Measurements from ENCODE around the gene LY6G5C. TPM values are rescaled to one million over a fixed set of nuclear protein-coding genes. Genes with fewer than 3 reads are reported as not detected.
A peak's percentile ranks its signal among the peaks of the same experiment; 100 is the strongest.

Gene LY6G5C
- total RNA-seq, 3 donors from 2014 or later, result 0.33 to 1.9 (median 0.64) TPM

DNA sequence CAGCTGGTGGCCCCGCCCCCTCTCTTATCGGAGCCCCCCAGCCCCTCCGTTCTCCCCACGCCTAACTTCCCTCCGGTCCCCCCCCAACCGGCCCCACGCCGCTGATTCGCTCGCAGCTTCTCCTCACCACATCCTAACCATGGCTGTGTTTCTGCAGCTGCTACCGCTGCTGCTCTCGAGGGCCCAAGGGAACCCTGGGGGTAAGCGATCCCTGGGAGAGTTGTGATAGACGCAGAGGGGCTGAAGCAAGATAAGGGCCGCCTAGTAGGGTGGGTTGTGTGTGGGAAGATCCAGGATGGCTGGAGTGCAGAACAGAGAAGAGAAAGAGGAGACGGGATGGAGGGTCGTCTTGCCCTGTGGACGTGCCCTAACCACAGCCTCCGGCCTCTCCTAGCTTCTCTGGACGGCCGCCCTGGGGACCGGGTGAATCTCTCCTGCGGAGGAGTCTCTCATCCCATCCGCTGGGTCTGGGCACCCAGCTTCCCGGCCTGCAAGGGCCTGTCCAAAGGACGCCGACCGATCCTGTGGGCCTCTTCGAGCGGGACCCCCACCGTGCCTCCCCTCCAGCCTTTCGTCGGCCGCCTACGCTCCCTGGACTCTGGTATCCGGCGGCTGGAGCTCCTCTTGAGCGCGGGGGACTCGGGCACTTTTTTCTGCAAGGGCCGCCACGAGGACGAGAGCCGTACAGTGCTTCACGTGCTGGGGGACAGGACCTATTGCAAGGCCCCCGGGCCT lies 42.5 kb upstream of the LY6G5C start, which contains the start of gene MPIG6B:
MPIG6B (plus strand) TSS at position 129 of the 735 bp plus-strand sequence; CDS start at position 140, 11 bp downstream.
- no peaks in the 10 kb centered on the region for H3K9me3 ChIP-seq
- H3K36me3 ChIP-seq, result peaks cover 6% of the 10 kb centered on the region
- no peak within 1 kb of the TSS for H3K27ac ChIP-seq
- DNase-seq (ENCODE audit: low spot score in 2 of 2), result no peak
- H3K4me3 ChIP-seq, result no peak within 1 kb of the TSS
- no peaks in the 10 kb centered on the region for H3K27me3 ChIP-seq
- TF ChIP-seq POLR2AphosphoS5 (IDR thresholded peaks at IDR 0.05), result no peak
- TF ChIP-seq POLR2A (IDR thresholded peaks at IDR 0.05), result no peak
- TF ChIP-seq, protein P1, sequence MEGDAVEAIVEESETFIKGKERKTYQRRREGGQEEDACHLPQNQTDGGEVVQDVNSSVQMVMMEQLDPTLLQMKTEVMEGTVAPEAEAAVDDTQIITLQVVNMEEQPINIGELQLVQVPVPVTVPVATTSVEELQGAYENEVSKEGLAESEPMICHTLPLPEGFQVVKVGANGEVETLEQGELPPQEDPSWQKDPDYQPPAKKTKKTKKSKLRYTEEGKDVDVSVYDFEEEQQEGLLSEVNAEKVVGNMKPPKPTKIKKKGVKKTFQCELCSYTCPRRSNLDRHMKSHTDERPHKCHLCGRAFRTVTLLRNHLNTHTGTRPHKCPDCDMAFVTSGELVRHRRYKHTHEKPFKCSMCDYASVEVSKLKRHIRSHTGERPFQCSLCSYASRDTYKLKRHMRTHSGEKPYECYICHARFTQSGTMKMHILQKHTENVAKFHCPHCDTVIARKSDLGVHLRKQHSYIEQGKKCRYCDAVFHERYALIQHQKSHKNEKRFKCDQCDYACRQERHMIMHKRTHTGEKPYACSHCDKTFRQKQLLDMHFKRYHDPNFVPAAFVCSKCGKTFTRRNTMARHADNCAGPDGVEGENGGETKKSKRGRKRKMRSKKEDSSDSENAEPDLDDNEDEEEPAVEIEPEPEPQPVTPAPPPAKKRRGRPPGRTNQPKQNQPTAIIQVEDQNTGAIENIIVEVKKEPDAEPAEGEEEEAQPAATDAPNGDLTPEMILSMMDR (IDR thresholded peaks at IDR 0.05), result no peak
- H3K4me1 ChIP-seq, result no peaks in the 10 kb centered on the region
- intact Hi-C loops (cut with DNase I; ENCODE audit: low total_unique reads), result no loop called here

DNA sequence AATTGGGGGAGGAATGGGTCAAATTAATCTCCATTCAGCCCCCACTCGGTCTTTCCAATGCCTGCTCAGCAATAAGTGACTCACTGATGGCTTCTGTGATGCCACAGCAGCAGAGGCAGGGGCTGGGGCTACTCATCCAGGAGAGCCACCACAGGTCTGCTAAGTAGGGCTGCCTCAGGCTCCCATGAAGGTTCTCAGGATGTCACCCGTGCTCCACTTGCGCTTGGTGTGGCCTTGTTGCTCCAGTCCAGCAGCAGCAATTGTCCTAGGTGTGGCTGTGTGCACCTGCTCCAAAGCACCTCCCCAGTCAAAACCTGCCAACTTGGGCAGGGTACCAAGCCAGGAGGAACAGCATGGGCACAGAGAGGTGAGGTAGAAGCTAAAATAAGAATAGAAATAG lies 41.3 kb upstream of the LY6G5C start:
- H3K4me3 ChIP-seq, result no peak overlapping the region

DNA sequence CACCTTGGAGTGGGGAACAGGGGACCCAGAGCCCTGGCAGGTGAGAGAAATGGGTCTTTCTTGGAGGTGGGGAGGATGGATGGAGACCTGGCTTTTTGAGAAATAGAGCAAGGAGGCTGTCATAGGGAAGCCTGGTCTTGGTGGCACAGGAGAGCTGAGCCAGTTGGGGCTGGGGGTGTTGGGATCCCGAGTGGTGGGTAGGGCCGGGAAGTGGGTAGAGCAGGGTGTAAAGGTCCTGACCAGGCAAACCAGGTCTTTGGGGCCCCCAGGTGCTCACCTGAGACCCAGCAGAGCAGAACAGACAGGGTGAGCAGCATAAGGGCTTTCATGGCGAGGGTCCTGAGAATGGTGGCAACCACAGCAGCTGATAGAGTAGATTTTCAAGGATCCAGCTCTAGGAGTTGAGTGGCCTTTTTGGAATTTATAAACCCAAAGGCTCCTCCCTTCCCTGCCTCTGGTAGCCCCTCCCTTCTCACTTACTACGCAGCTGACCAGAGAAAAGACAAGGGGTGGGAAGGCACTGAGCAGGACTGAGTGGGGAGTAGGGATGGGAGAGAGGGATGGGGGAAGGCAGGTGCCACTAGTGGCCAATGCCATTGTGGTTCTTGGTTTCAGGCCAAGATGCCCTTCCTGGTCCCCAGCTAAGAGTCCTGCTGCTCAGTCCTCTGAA lies 40.6 kb upstream of the LY6G5C start, which contains the start of gene LY6G6C:
LY6G6C (minus strand) TSS at position 396 of the 670 bp plus-strand sequence; CDS start at position 329, 67 bp downstream.
- intact Hi-C loops (cut with DNase I; ENCODE audit: low total_unique reads), result no loop called here

More for the DNA sequence above, 41.3 kb upstream of the LY6G5C start:
- intact Hi-C loops (cut with DNase I; ENCODE audit: low total_unique reads), result no loop called here
- no peaks in the 10 kb centered on the region for H3K9me3 ChIP-seq
- H3K36me3 ChIP-seq, result peaks cover 4% of the 10 kb centered on the region
- no peak overlapping the region for H3K27ac ChIP-seq
- H3K4me1 ChIP-seq, result peaks cover 3 to 6% of the 10 kb centered on the region in 2 donors
- H3K27me3 ChIP-seq, result no peaks in the 10 kb centered on the region
- TF ChIP-seq POLR2AphosphoS5 (IDR thresholded peaks at IDR 0.05), result no peak
- TF ChIP-seq, protein P1 (IDR thresholded peaks at IDR 0.05), result no peak
- TF ChIP-seq POLR2A (IDR thresholded peaks at IDR 0.05), result no peak
- no peak for DNase-seq (ENCODE audit: low spot score in 2 of 2)

DNA sequence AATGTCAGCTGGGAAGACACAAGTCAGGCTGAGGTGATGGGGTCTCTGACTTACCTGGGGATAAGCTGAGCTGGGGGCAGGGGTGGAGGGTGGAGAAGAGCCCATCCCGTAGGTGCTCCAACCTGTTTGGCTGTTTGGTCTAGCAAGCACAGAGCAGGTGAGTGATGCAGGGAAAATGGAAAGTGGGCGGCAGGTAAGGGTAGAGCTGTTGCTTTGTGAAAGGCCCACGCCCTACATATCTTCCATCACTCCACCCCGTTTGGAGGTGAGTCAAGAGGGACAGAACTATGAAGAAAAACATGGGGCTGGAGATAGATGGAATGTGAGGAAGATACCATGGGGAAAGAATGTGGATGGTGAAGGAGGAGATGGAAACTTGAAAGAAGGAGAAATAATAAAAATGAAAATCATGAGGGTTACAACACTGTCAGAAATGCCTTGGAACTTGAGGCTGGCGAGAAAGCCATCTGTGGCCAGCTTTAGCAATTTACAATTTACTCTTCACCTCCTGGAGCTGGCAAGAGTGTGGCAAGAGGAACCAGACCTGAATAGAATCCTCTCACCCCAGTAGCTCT lies 39.4 kb upstream of the LY6G5C start:
- Histone ChIP-seq H3K4me3 (no peak overlapping the region), H3K9me3 (no peaks in the 10 kb centered on the region), H3K27me3 (no peaks in the 10 kb centered on the region), H3K4me1 (peaks cover 3 to 6% of the 10 kb centered on the region in 2 donors), H3K36me3 (no peaks in the 10 kb centered on the region), H3K27ac (peak overlapping the region; percentile 25 to 45)
- DNase-seq (ENCODE audit: low spot score in 2 of 2), result no peak
- intact Hi-C loops (cut with DNase I; ENCODE audit: low total_unique reads), result no loop called here
- TF ChIP-seq, protein P1 (IDR thresholded peaks at IDR 0.05), result no peak
- no peak for TF ChIP-seq POLR2AphosphoS5 (IDR thresholded peaks at IDR 0.05)
- no peak for TF ChIP-seq POLR2A (IDR thresholded peaks at IDR 0.05)

More for the DNA sequence above, 40.6 kb upstream of the LY6G5C start, which contains the start of gene LY6G6C:
- Histone ChIP-seq H3K4me1 (peaks cover 3 to 6% of the 10 kb centered on the region in 2 donors), H3K4me3 (no peak within 1 kb of the TSS), H3K27ac (peak within 1 kb of the TSS in 1 of 2 donors; percentile 45), H3K9me3 (no peaks in the 10 kb centered on the region), H3K36me3 (no peaks in the 10 kb centered on the region), H3K27me3 (no peaks in the 10 kb centered on the region)
- TF ChIP-seq POLR2A (IDR thresholded peaks at IDR 0.05), result no peak
- TF ChIP-seq, protein P1 (IDR thresholded peaks at IDR 0.05), result no peak
- no peak for TF ChIP-seq POLR2AphosphoS5 (IDR thresholded peaks at IDR 0.05)
- DNase-seq (ENCODE audit: low spot score in 2 of 2), result no peak
